HG03039 (cell line): ENCODE results near the gene DHX32.

Experiments used
- ATAC-seq: cut with Tn5 transposase; IDR thresholded peaks from one replicate; pipeline ENCODE4 v1.9.1; 2021; ENCODE audit warnings: mild to moderate bottlenecking, moderate library complexity; ENCODE audit not compliant: unreplicated experiment

Gene DHX32

DNA sequence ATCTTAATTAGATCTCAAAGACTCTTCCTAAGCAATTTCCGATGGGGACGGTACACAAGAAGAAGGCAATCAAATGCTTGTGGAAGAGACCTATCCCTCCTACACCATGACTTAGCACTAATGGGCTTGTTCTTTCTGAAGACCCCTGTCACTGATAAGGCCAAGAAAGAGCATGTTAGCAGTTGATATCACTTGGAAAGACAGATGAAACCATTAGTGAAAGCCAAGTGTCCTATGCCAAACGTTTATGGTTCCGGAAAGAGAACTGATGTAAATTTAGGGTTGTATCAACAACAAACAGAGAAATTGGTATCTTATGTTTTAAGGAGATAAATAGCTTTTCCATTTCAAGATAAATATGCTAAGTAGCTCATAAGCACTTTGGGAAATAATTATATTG lies 64.5 kb downstream of the DHX32 start:
- ATAC-seq = no peak

DNA sequence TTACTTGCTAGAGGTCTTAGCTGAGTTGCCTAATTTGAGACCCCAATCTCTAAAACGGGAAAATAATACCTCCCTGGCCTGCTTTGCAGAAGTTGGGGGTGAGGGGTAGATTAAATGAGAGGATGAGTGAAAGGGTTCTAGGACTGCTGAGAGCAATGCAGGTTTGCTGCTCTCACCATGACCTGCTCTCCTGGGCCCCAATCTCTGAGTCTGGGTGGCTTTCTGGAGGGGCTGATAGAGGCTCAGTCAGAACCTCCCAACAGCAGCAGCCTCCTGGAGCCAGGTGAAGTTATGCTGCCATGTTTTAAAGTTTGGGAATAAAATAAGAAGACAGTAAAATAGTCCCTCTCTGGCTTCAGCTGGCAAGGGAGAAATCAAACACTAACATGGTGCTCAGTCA lies 65.3 kb downstream of the DHX32 start:
- no peak for ATAC-seq

DNA sequence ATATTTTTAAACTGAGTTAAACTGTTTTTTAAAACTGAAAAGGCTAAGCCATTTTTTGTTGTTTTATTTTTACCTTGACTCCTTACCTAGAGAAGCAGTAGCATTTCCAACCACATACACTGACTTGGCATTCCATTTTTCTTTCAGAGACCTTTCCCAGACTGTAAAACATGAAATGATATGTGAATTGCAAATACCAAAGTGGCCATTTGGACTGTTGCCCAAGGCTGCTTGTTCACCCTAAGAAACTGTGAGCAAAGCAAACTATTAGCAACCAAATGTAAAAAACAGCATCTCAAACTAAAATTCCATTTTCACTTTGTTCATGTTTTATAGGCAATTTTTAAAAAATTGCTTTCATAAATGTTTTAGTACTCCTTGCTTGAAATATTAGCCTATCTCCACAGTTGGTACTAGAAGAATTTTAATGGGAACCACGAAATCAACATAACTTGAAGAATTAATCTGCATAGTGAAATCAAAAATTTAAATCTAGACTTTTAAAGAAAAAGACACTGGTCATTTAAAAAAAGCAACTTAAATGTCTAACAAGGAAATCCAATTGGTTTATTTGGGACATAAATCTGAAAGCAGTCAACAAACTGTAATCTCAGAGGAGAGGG lies 68.9 kb downstream of the DHX32 start:
- no peak for ATAC-seq

DNA sequence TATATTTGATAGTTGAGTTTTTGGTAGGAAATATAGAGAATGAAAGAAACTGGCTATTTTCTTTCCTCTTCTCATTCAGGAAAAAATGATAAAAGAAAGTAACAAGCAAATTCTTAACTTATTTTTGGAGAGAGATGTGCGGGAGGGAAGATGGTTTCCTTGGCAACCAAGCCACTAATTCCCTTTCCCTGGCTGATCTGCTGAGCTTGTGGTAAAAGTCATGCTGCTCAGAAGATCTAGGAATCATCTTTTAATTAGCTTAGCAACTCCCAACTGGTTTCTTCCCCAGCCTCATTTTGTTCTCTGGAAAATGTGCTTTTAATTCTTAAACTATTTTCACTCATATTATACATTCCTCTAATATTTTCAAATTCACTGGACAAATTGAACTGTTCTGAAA lies 69.8 kb downstream of the DHX32 start:
- no peak for ATAC-seq

DNA sequence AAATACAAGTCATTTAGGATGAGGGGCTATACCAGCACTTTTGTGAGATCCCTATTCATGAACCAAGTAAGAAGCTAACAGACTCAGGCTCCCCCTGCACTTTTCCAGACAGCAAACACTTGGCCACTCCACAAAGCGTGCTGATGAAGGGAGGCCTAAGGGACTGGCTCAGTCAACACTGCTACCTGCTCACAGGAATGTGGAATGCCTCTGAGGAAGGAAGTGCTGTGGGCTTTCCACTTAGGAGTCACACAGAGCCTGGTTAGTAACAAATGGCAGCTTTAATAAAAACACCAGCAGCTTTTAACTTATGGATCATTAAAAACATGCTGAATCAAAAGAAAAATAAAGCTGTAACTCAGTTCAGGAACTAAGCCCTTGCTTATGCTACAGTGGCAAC lies 73.0 kb downstream of the DHX32 start:
- ATAC-seq = no peak

DNA sequence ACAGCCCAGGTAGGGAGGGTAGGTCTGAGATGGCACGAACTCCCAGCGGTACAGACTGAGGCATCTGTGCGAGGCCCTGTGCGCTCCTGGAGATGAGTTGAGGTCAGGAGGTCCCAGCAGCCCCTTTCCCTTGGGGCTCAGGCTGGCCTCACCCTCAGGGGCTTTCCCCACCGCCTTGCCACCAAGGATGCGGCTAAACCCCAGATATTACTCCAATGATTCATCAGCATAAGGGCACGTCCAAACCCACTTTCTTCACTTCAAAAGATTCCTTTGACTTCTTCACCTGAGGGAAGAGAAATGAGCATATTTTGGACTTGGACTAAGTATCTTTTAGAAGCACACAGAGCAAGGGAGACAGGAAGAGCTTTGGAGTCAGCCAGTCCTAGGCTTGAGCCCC lies 78.4 kb downstream of the DHX32 start:
- ATAC-seq = no peak

DNA sequence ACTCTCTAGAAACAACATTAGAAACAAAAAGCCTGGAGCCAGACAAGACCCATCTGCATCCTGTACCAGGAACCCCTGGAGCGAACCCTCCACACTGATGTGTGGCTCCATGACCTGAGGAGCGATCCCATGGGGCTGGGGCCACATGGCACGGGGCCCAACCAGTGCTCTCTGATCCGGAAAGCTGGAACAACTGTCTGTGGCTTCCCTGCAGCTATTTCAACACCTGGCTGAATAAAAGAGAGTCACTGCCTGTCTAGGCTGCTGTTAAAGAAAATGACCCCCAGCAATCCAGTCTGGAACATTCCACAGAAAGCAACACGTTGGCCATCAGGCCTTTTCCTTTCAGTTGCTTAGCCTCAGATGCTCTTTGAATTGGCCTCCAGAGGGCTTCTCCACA lies 79.0 kb downstream of the DHX32 start:
- no peak for ATAC-seq

DNA sequence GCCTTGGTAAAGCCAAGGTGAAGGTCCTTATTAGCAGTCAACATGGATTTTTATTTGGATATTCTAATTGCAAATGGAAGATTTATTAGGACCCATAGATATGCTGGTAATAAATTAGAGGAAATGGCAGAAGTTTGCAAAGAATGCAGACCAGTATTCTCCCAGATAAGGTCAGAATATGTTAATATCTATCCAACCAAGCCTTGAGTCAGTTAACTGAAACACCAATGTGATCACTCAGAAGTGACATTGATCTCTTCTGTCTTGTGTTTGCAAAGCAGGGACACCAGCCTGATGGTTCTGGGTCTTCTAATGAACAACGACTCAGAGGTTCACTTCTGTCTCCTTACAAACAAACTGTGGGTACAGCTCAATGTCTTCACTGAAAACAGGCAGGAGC lies 79.5 kb downstream of the DHX32 start:
- no peak for ATAC-seq

DNA sequence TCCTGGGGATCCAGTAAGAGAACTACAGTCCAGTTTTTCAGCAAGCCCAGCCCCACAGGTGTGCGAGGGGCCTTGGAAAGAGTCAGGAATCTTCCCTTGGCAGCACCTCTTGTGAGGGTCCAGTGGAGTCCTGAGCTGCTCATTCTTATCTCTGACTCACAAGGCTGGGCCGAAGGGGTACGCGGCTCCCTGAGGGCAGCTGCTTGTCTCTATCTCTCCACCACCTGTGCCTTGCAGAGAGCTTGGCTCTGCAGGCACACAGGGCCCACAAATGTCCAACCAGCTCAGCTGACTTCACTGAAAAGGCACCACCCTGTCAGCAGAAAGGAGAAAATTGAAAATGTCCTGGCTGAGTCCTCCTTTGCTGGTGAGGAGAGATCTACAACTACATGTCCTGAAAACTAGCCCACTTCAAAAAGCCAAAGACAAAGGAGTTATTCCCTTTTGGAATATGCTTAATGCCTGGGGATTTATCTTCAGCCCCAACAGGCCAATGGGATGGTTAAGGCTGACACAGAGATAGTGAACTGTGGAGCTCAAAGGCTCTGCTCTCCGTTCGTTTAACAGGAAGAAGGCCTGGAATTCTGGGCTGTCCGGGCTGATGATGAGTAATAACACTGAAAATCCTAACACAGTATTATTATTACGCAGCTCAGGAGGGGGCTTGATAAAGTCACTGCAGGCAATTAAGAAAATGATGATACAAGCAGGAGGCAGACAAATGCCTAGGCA lies 81.5 kb downstream of the DHX32 start:
- no peak for ATAC-seq

DNA sequence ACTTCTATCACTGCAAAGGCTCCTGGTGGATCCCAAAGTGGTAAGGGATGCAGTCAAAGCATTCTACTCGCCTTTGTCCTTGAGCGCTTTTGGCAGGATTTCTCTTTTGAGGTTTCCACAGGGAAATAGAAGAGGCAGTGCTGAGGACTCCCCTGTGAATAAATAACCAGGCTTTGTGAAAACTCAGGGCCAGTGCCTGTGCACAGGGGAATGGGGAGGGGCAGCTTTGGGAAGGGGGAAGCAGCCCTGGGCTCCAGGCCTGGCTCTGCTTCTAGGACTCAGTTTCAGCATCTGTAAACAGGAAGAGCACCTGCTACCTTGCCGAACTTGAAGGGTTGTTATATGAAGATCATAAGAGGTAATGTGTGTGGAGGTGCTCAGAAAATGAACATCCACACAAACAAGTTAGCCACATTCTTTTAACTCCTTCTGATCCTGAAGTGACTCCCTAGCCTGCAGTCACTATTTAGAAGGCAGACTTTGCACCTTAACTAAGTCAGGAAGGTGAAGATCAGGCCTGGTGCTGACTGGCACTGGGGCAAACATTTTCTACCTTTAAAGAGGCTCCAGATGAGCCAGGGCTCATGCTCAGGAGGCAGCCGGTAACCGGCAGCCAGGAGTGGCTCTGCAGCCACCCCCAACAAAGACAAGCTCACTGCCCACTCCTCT lies 83.0 kb downstream of the DHX32 start:
- no peak for ATAC-seq

DNA sequence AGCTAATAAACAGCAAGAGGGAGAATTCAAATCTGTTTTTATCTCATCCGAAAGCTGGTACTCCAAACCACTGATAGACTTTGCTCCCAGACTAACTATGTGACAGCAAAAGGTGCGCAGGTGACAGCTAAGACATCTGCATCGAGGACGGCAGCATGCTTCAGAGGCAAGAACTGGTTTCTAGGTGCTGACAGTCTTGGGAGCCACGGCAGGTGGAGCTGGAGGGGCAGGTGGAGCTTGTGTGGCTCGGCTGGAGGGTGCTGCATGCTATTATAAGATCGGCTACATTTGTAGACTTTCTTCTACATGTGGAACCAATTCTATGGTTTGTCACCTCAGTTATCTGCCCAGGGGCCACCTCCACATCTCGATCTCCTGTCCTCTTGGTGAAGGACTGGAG lies 83.7 kb downstream of the DHX32 start:
- no peak for ATAC-seq

DNA sequence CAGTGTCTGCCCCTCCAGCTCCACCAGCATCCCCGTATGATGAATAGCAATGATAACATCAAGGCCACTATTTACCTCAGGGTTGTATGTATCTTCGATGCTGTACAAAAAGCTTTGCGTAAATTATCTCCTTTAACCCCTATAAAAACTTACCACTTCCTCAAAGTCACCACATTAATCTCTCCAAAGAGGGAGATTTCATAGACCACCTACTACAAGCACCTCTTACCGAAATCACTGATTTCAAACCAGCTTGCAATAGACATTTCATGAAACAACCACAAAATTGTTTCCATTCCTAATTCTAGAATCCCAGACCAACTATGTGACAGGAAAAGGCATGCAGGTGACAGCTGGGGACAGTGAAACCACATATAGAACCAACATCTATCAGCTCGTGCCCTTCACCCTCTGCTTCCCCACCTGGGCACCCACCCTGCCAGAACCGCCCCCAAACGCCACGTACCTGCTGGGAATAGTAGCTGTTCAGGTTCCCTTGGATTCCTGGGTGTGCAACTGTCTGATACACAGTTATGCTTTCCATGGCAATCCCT lies 85.4 kb downstream of the DHX32 start:
- ATAC-seq = no peak

DNA sequence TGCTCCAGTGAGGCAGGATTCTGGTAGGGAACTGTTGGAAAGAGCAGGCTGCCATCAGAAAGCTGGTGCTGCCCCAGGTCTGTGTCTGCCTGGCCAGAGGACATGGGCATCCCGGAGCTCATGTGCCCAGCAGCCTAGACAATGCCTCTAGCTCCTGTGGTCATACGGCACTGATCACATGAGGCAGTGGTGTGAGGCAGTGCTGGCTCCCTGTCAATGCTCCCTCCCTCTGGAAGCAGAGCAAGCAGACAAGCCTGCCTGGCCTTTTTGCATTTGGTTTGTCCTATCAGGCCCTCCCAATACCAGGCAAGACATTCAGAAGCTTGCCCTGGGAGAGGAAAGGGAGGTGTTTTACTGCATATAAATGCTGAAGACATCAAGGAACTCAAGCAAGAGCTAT lies 86.0 kb downstream of the DHX32 start:
- no peak for ATAC-seq

DNA sequence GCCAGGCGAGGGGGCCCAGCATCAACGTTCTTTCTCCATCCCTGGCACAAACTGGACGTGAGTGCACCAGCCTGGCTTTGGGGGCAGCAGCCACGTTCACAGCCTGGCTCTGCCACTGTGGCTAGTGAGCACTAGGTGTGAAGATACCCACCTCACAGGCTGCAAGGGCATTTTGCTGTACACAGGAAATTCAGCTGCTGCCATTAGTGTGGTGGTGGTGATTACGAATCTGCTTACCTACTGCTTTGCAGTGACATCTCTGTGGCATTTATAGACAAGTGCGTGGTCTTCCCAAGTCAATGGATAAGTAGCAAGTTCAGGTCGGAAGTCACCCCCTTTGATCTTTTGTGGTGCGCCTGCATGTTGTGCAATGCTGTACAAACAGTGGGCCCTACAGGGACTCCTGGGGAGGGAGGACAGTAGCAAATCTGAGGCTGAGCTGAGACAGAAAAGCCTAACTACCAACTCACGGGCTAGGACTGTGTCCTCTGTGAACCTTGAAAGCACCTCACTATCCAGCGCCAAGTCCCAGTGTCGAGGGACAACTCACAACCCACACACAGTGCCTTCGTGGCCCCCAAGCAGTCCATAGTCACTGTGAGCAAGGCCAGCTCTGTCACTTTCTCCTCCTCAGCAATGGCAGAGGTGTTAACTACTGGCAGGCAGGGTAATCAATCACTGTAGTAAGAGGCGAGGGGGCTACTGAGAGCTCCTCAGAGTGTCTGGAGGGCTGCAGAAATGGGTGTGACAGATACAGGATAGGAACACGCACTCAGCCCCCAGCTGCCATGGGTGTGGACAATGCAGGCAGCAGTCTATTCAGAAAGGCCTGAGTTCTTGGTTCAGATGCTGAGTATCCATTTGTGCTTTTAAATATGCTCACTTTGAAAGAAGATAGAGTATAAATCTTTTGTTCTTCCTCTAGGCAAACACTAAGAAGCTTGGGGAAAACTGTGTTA lies 88.5 kb downstream of the DHX32 start:
- ATAC-seq = no peak

DNA sequence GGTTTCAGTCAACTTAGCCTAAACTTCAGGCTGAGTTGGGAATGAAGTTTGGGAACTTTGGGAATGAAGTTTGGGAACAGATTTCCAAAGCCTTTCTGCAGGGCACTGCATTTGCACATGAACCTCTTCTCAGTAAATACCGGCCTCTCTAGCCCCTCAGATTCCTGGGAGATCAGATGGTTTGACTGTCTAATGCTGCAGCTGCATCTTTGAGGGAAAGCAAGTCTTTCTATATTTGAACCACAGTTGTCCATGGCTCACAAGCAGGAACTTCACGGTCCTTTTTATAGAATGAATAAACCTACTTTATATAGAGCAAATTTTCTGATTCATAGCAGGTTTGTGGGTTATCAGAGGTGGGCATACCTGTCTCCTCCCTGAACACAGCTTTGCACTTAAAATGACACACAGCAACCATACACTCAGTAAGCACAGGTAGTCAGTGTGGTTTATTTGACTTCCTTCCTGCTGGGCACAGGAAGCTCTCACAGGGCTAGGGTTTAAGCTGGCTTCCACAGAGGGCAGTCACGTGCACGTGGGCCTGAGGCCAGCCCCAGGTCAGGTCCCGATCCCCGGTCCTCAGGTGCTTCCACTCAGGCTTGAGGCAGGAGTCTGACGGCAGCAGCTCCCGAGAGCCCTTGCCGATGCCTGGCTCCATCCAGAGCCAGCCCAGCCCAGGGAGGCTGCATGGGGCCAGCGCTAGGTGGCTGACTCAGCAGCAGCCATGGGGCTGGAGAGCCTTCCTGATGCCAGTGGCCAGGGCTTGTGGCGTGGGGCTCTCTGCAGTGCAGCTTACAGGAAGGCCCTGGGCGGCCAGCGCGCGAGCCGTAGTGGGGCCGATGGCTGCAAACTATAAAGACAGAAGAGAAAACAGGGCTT lies 92.7 kb downstream of the DHX32 start:
- ATAC-seq = no peak
